HEK293 (cell line): ENCODE results near the gene ZNF569.

Source experiments
- CTCF ChIA-PET: fragments of 350-600 bp; formaldehyde crosslinking; extraction: SDS; loops from one replicate; lab custom pipeline; 2021; ENCODE audit warnings: antibody characterized with exemption; lab: Yijun Ruan, JAX
- POLR2A ChIA-PET: fragments of 300-600 bp; formaldehyde crosslinking; extraction: SDS; loops from one replicate; lab custom pipeline; 2020; ENCODE audit warnings: antibody characterized with exemption, inconsistent platforms; lab: Yijun Ruan, JAX
- H3K27ac ChIP-seq: fragments of 200-500 bp; sonication (Bioruptor generic); 2 replicates; pipeline ENCODE4 v1.5.1; 2014; ENCODE audit warnings: low read depth, low read length, control low read depth, inconsistent platforms; ENCODE audit errors: extremely low read depth
- H3K36me3 ChIP-seq, 2 experiments: fragments of 200-500 bp in 1 of 2; sonication (Bioruptor generic) in 1 of 2; 1 replicate in 1 of 2; 2 replicates in 1 of 2; pipeline ENCODE4 v1.5.1; 2014 to 2017; ENCODE audit warnings: inconsistent platforms in 2 of 2, low read length in 2 of 2; ENCODE audit not compliant: control insufficient read depth in 2 of 2, insufficient read depth in 1 of 2
- H3K4me1 ChIP-seq: fragments of 200-500 bp; sonication (Bioruptor generic); 2 replicates; pipeline ENCODE4 v1.5.1; 2014; ENCODE audit warnings: mild to moderate bottlenecking, low read length, inconsistent platforms; ENCODE audit not compliant: control insufficient read depth, insufficient read depth
- H3K4me3 ChIP-seq: 2 replicates; pipeline ENCODE4 v1.5.1; 2011; ENCODE audit warnings: low read depth, mild to moderate bottlenecking, control low read depth, low read length, moderate library complexity
- H3K9me3 ChIP-seq: fragments of 200-500 bp; sonication (Bioruptor generic); 2 replicates; pipeline ENCODE4 v1.5.1; 2014; ENCODE audit warnings: low read depth, low read length, inconsistent platforms; ENCODE audit not compliant: control insufficient read depth, insufficient read depth
- KLF1 ChIP-seq: fragments of 450-650 bp; formaldehyde crosslinking; IDR thresholded peaks from 2 replicates; pipeline ENCODE4 v1.5.1; 2016; ENCODE audit warnings: missing biosample characterization, missing genetic modification characterization
- PRDM1 ChIP-seq: fragments of 450-650 bp; formaldehyde crosslinking; IDR thresholded peaks from 2 replicates; pipeline ENCODE4; 2016; ENCODE audit warnings: missing biosample characterization, missing genetic modification characterization
- SCRT2 ChIP-seq: fragments of 450-650 bp; formaldehyde crosslinking; IDR thresholded peaks from 2 replicates; pipeline ENCODE4 v1.5.1; 2016; ENCODE audit warnings: missing biosample characterization, missing genetic modification characterization
- SP2 ChIP-seq: fragments of 450-650 bp; formaldehyde crosslinking; IDR thresholded peaks from 2 replicates; pipeline ENCODE4 v1.5.1; 2016; ENCODE audit warnings: missing biosample characterization, missing genetic modification characterization
- SP3 ChIP-seq: fragments of 450-650 bp; formaldehyde crosslinking; IDR thresholded peaks from 2 replicates; pipeline ENCODE4 v1.5.1; 2016; ENCODE audit warnings: missing biosample characterization, missing genetic modification characterization
- TRIM28 ChIP-seq: IDR thresholded peaks from 2 replicates; pipeline ENCODE4 v1.6.1; 2011; ENCODE audit warnings: low read length, control low read depth, borderline replicate concordance
- ZBTB21 ChIP-seq: fragments of 450-650 bp; formaldehyde crosslinking; IDR thresholded peaks from 2 replicates; pipeline ENCODE4 v1.5.1; 2017; ENCODE audit warnings: missing biosample characterization, missing genetic modification characterization
- ZIC2 ChIP-seq: fragments of 450-650 bp; formaldehyde crosslinking; IDR thresholded peaks from 2 replicates; pipeline ENCODE4 v1.5.1; 2016; ENCODE audit warnings: missing biosample characterization, missing genetic modification characterization
- ZNF133 ChIP-seq: fragments of 450-650 bp; formaldehyde crosslinking; IDR thresholded peaks from 2 replicates; pipeline ENCODE4 v1.5.1; 2016; ENCODE audit warnings: missing biosample characterization, missing genetic modification characterization
- ZNF16 ChIP-seq: fragments of 450-650 bp; formaldehyde crosslinking; IDR thresholded peaks from 2 replicates; pipeline ENCODE4 v1.5.1; 2016; ENCODE audit warnings: low read depth, missing biosample characterization, missing genetic modification characterization
- ZNF221 ChIP-seq: fragments of 450-650 bp; formaldehyde crosslinking; IDR thresholded peaks from 2 replicates; pipeline ENCODE4 v1.5.1; 2017; ENCODE audit warnings: missing biosample characterization, missing genetic modification characterization, borderline replicate concordance
- ZNF23 ChIP-seq: fragments of 450-650 bp; formaldehyde crosslinking; IDR thresholded peaks from 2 replicates; pipeline ENCODE4 v1.5.1; 2016; ENCODE audit warnings: missing biosample characterization, missing genetic modification characterization, borderline replicate concordance
- ZNF544 ChIP-seq: fragments of 450-650 bp; formaldehyde crosslinking; IDR thresholded peaks from 2 replicates; pipeline ENCODE4 v1.5.0; 2017; ENCODE audit warnings: missing biosample characterization, missing genetic modification characterization
- ZNF561 ChIP-seq: fragments of 450-650 bp; IDR thresholded peaks from 2 replicates; pipeline ENCODE4 v1.5.1; 2018; ENCODE audit warnings: missing biosample characterization, missing genetic modification characterization, borderline replicate concordance
- ZNF621 ChIP-seq: fragments of 450-650 bp; formaldehyde crosslinking; IDR thresholded peaks from 2 replicates; pipeline ENCODE4 v1.5.1; 2017; ENCODE audit warnings: missing biosample characterization, missing genetic modification characterization
- ZNF670 ChIP-seq: fragments of 450-650 bp; formaldehyde crosslinking; IDR thresholded peaks from 2 replicates; pipeline ENCODE4 v1.5.1; 2016; ENCODE audit warnings: missing biosample characterization, missing genetic modification characterization, low read depth
- TF ChIP-seq, protein P1 (sequence below): fragments of 450-650 bp; formaldehyde crosslinking; optimal IDR thresholded peaks from 2 replicates; pipeline ENCODE3; 2016; ENCODE audit warnings: missing biosample characterization, mild to moderate bottlenecking, missing genetic modification characterization
- TF ChIP-seq, protein P2 (sequence below): fragments of 450-650 bp; formaldehyde crosslinking; IDR thresholded peaks from 2 replicates; pipeline ENCODE4 v1.5.1; 2016; ENCODE audit warnings: missing biosample characterization, missing genetic modification characterization, low read depth
- TF ChIP-seq, protein P3 (sequence below): fragments of 450-650 bp; formaldehyde crosslinking; IDR thresholded peaks from 2 replicates; pipeline ENCODE4 v1.5.1; 2016; ENCODE audit warnings: missing biosample characterization, missing genetic modification characterization
- TF ChIP-seq, protein P4 (sequence below): fragments of 450-650 bp; formaldehyde crosslinking; IDR thresholded peaks from 2 replicates; pipeline ENCODE4 v1.5.1; 2016; ENCODE audit warnings: missing biosample characterization, missing genetic modification characterization
- TF ChIP-seq, protein P5 (sequence below): fragments of 450-650 bp; formaldehyde crosslinking; IDR thresholded peaks from 2 replicates; pipeline ENCODE4 v1.5.1; 2017; ENCODE audit warnings: missing biosample characterization, missing genetic modification characterization

ZNF569 gene

DNA sequence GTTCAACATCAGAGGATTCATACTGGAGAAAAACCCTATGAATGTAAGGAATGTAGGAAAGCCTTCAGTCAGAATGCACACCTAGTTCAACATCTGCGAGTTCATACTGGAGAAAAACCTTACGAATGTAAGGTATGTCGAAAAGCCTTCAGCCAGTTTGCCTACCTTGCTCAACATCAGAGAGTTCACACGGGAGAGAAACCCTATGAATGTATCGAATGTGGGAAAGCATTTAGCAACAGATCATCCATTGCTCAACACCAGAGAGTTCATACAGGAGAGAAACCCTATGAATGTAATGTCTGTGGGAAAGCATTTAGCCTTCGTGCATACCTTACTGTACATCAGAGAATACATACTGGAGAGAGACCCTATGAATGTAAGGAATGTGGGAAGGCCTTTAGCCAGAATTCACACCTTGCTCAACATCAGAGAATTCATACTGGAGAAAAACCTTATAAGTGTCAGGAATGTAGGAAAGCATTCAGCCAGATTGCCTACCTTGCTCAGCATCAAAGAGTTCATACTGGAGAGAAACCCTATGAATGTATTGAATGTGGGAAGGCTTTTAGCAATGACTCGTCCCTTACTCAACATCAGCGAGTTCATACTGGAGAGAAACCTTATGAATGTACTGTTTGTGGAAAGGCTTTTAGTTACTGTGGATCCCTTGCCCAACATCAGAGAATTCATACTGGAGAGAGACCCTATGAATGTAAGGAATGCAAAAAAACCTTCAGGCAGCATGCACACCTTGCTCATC, 17.3 kb upstream of the ZNF569 start (continued):
- TF ChIP-seq, protein P1, sequence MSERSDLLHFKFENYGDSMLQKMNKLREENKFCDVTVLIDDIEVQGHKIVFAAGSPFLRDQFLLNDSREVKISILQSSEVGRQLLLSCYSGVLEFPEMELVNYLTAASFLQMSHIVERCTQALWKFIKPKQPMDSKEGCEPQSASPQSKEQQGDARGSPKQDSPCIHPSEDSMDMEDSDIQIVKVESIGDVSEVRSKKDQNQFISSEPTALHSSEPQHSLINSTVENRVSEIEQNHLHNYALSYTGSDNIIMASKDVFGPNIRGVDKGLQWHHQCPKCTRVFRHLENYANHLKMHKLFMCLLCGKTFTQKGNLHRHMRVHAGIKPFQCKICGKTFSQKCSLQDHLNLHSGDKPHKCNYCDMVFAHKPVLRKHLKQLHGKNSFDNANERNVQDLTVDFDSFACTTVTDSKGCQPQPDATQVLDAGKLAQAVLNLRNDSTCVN = no peak

DNA sequence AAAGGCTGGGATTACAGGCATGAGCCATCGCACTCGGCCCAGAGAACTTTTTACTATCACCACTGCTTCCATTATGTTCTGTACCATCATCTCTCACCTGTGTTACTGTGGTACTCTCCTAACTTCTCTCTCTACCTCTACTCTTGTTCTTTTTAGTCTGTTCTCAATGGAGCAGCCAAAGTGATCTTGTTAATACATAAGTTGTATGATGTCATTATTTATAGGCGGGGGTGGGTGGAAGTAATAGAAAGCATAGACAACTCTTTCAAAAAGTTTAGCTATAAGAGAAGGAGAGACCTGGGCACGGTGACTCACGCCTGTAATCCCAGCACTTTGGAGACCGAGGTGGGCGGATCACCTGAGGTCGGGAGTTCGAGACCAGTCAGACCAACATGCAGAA, 4.9 kb upstream of the ZNF569 start:
- peaks cover 6% of the 10 kb centered on the region; the same call in 1 of the 2 replicates for H3K4me1 ChIP-seq
- H3K4me3 ChIP-seq = no peak overlapping the region
- TF ChIP-seq ZNF561 (tag by site-specific recombination) (no peak), TRIM28 (no peak)
- TF ChIP-seq, protein P2, sequence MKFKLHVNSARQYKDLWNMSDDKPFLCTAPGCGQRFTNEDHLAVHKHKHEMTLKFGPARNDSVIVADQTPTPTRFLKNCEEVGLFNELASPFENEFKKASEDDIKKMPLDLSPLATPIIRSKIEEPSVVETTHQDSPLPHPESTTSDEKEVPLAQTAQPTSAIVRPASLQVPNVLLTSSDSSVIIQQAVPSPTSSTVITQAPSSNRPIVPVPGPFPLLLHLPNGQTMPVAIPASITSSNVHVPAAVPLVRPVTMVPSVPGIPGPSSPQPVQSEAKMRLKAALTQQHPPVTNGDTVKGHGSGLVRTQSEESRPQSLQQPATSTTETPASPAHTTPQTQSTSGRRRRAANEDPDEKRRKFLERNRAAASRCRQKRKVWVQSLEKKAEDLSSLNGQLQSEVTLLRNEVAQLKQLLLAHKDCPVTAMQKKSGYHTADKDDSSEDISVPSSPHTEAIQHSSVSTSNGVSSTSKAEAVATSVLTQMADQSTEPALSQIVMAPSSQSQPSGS = peak; percentile 89
- ChIA-PET CTCF (interaction anchor here (0.7 kb wide), 1 partner anchor 1417 kb away, joined by 3 read pairs; no protein-coding TSS in a partner anchor), POLR2A (no interaction called here)
- peaks cover 59 to 68% of the 10 kb centered on the region in 2 experiments for H3K36me3 ChIP-seq
- H3K27ac ChIP-seq = no peak overlapping the region
- H3K9me3 ChIP-seq = peaks cover 30% of the 10 kb centered on the region

DNA sequence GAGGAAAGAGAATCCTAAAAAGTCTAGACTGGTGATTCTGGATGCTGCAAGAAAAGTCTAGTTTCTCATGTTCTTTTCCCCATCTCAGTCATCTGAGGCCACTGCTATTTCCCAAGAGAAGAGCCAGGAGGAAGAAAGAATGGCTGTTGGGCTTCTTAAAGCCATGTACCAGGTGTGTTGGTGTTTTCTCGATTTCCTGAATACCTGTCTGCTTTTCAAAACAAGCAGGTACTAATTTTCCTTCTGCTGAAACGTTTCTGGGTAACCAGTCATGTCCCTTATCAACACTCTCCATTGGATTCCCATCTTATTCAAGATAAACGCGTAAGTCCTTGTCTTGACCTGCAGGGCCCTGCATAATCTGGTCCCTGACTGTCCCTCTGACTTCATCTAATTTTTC, 3.0 kb upstream of the ZNF569 start:
- Histone ChIP-seq H3K27ac (0 out of 2 replicates have a peak overlapping the region, but pooled peaks have one; percentile 71), H3K4me3 (peak overlapping the region; percentile 52; the same call in 1 of the 2 replicates), H3K36me3 (peaks cover 40 to 56% of the 10 kb centered on the region in 2 experiments), H3K4me1 (peaks cover 6% of the 10 kb centered on the region; the same call in 1 of the 2 replicates), H3K9me3 (peaks cover 26% of the 10 kb centered on the region)
- TF ChIP-seq, protein P3, sequence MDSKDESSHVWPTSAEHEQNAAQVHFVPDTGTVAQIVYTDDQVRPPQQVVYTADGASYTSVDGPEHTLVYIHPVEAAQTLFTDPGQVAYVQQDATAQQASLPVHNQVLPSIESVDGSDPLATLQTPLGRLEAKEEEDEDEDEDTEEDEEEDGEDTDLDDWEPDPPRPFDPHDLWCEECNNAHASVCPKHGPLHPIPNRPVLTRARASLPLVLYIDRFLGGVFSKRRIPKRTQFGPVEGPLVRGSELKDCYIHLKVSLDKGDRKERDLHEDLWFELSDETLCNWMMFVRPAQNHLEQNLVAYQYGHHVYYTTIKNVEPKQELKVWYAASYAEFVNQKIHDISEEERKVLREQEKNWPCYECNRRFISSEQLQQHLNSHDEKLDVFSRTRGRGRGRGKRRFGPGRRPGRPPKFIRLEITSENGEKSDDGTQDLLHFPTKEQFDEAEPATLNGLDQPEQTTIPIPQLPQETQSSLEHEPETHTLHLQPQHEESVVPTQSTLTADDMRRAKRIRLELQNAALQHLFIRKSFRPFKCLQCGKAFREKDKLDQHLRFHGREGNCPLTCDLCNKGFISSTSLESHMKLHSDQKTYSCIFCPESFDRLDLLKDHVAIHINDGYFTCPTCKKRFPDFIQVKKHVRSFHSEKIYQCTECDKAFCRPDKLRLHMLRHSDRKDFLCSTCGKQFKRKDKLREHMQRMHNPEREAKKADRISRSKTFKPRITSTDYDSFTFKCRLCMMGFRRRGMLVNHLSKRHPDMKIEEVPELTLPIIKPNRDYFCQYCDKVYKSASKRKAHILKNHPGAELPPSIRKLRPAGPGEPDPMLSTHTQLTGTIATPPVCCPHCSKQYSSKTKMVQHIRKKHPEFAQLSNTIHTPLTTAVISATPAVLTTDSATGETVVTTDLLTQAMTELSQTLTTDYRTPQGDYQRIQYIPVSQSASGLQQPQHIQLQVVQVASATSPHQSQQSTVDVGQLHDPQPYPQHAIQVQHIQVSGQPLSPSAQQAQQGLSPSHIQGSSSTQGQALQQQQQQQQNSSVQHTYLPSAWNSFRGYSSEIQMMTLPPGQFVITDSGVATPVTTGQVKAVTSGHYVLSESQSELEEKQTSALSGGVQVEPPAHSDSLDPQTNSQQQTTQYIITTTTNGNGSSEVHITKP (tag by site-specific recombination) = no peak
- TF ChIP-seq ZNF23 (tag by site-specific recombination) = no peak
- TF ChIP-seq ZNF16 = no peak
- no peak for TF ChIP-seq PRDM1 (tag by site-specific recombination)
- no peak for TF ChIP-seq SCRT2 (tag by site-specific recombination)
- no peak for TF ChIP-seq KLF1 (tag by site-specific recombination)
- TF ChIP-seq, protein P4, sequence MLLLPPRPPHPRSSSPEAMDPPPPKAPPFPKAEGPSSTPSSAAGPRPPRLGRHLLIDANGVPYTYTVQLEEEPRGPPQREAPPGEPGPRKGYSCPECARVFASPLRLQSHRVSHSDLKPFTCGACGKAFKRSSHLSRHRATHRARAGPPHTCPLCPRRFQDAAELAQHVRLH (tag by site-specific recombination) = no peak
- no peak for TF ChIP-seq ZNF561 (tag by site-specific recombination)
- TF ChIP-seq, protein P5, sequence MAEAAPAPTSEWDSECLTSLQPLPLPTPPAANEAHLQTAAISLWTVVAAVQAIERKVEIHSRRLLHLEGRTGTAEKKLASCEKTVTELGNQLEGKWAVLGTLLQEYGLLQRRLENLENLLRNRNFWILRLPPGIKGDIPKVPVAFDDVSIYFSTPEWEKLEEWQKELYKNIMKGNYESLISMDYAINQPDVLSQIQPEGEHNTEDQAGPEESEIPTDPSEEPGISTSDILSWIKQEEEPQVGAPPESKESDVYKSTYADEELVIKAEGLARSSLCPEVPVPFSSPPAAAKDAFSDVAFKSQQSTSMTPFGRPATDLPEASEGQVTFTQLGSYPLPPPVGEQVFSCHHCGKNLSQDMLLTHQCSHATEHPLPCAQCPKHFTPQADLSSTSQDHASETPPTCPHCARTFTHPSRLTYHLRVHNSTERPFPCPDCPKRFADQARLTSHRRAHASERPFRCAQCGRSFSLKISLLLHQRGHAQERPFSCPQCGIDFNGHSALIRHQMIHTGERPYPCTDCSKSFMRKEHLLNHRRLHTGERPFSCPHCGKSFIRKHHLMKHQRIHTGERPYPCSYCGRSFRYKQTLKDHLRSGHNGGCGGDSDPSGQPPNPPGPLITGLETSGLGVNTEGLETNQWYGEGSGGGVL (tag by site-specific recombination) = no peak
- TF ChIP-seq ZIC2 (tag by site-specific recombination) = no peak
- TF ChIP-seq ZBTB21 (tag by site-specific recombination) = no peak
- TF ChIP-seq ZNF544 (tag by site-specific recombination) = no peak
- no peak for TF ChIP-seq ZNF670
- TF ChIP-seq ZNF133 = no peak
- TF ChIP-seq ZNF621 (tag by site-specific recombination) = no peak
- no peak for TF ChIP-seq SP2 (tag by site-specific recombination)
- no peak; the same call in 1 of the 2 replicates for TF ChIP-seq SP3
- no peak for TF ChIP-seq ZNF221 (tag by site-specific recombination)
- POLR2A ChIA-PET = no interaction called here
- CTCF ChIA-PET = no interaction called here
